Hepatocyte (in vitro differentiated cells): ENCODE measurements around the gene SUCLG2. TPM values are rescaled to one million over a fixed set of nuclear protein-coding genes. Genes with fewer than 3 reads are reported as not detected.

ENCODE experiments used
- DNase-seq: peaks from one replicate; pipeline ENCODE4 v3.0.0-alpha.2; 2016; ENCODE audit warnings: low spot score
- H2AFZ ChIP-seq: fragments of 200-600 bp; sonication (generic); 2 replicates; pipeline ENCODE4 v1.6.0; 2016; ENCODE audit warnings: antibody characterized with exemption, mild to moderate bottlenecking
- H3K27ac ChIP-seq: fragments of 200-600 bp; sonication (generic); 2 replicates; pipeline ENCODE4 v1.5.1; 2016; ENCODE audit warnings: mild to moderate bottlenecking
- H3K27me3 ChIP-seq: fragments of 200-600 bp; sonication (generic); 2 replicates; pipeline ENCODE4 v1.6.1; 2016
- H3K36me3 ChIP-seq: fragments of 200-600 bp; sonication (generic); replicated peaks from 2 replicates; pipeline ENCODE4 v1.5.1; 2016; ENCODE audit warnings: low read depth; ENCODE audit not compliant: insufficient read depth
- H3K4me1 ChIP-seq: fragments of 200-600 bp; sonication (generic); 2 replicates; pipeline ENCODE4 v1.5.1; 2016; ENCODE audit warnings: mild to moderate bottlenecking, moderate library complexity; ENCODE audit not compliant: insufficient read depth
- H3K4me2 ChIP-seq: fragments of 200-600 bp; sonication (generic); 2 replicates; pipeline ENCODE4 v1.6.0; 2016
- H3K4me3 ChIP-seq: fragments of 200-600 bp; sonication (generic); 2 replicates; pipeline ENCODE4 v1.5.1; 2016; ENCODE audit warnings: mild to moderate bottlenecking
- H3K79me2 ChIP-seq: fragments of 200-600 bp; sonication (generic); 2 replicates; pipeline ENCODE4 v1.6.0; 2017; ENCODE audit warnings: mild to moderate bottlenecking
- H3K9me2 ChIP-seq: fragments of 200-600 bp; sonication (generic); replicated peaks from 2 replicates; pipeline ENCODE4 v1.6.0; 2017; ENCODE audit warnings: mild to moderate bottlenecking; ENCODE audit not compliant: insufficient read depth
- H3K9me3 ChIP-seq: fragments of 200-600 bp; sonication (generic); 2 replicates; pipeline ENCODE4 v1.5.1; 2016; ENCODE audit warnings: low read depth, mild to moderate bottlenecking
- H4K20me1 ChIP-seq: fragments of 200-600 bp; sonication (generic); 2 replicates; pipeline ENCODE4 v1.6.0; 2016; ENCODE audit warnings: mild to moderate bottlenecking; ENCODE audit not compliant: insufficient read depth, poor library complexity, severe bottlenecking
- EZH2 ChIP-seq: fragments of 200-600 bp; sonication (generic); IDR thresholded peaks from 2 replicates; pipeline ENCODE4 v1.6.1; 2016; ENCODE audit warnings: antibody characterized with exemption, mild to moderate bottlenecking, borderline replicate concordance
- EZH2phosphoT487 ChIP-seq: fragments of 200-600 bp; sonication (generic); IDR thresholded peaks from one replicate; pipeline ENCODE4 v1.6.1; 2018; ENCODE audit warnings: antibody characterized with exemption, mild to moderate bottlenecking, low read depth, moderate library complexity; ENCODE audit not compliant: unreplicated experiment, severe bottlenecking
- WGBS: methylation state at CpG from one replicate; pipeline ENCODE4 v1.1.6; 2016; ENCODE audit warnings: low lambda C conversion rate; ENCODE audit errors: missing lambda C conversion rate; 5-methylcytosine and 5-hydroxymethylcytosine counted together
- polyA plus RNA-seq: library from polyadenylated mRNA; unstranded; fragments of >200 nt; fragmentation: Nextera tagmentation; extraction: Ambion mirVana; gene quantifications from 2 replicates; pipeline ENCODE4 v1.2.1, GENCODE V29; 2016
- total RNA-seq: library from RNA; depleted of rRNA; stranded (reverse); fragments of >200 nt; gene quantifications from 2 replicates; pipeline ENCODE4 v1.2.3, GENCODE V29; 2014
- TF ChIP-seq, protein P1 (sequence below): fragments of 200-600 bp; sonication (generic); IDR thresholded peaks from 2 replicates; pipeline ENCODE4 v1.5.1; 2016; ENCODE audit warnings: antibody characterized with exemption, mild to moderate bottlenecking; ENCODE audit not compliant: poor library complexity

Gene SUCLG2
- total and polyA plus RNA-seq, 2 experiments from 2014 or later: 58.0 to 94.2 TPM

- no peak overlapping the region for H3K27ac ChIP-seq
- no peaks in the 10 kb centered on the region for H3K9me3 ChIP-seq
- H3K27me3 ChIP-seq: no peaks in the 10 kb centered on the region
- WGBS: 61% methylated on average over 10 of the region's 10 CpGs
- H4K20me1 ChIP-seq: no peaks in the 10 kb centered on the region
- no peak for TF ChIP-seq EZH2
- TF ChIP-seq, protein P1, sequence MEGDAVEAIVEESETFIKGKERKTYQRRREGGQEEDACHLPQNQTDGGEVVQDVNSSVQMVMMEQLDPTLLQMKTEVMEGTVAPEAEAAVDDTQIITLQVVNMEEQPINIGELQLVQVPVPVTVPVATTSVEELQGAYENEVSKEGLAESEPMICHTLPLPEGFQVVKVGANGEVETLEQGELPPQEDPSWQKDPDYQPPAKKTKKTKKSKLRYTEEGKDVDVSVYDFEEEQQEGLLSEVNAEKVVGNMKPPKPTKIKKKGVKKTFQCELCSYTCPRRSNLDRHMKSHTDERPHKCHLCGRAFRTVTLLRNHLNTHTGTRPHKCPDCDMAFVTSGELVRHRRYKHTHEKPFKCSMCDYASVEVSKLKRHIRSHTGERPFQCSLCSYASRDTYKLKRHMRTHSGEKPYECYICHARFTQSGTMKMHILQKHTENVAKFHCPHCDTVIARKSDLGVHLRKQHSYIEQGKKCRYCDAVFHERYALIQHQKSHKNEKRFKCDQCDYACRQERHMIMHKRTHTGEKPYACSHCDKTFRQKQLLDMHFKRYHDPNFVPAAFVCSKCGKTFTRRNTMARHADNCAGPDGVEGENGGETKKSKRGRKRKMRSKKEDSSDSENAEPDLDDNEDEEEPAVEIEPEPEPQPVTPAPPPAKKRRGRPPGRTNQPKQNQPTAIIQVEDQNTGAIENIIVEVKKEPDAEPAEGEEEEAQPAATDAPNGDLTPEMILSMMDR: peak; percentile 62
- TF ChIP-seq EZH2phosphoT487: no peak
- H3K4me3 ChIP-seq: no peak overlapping the region
- no peaks in the 10 kb centered on the region for H3K36me3 ChIP-seq
- H2AFZ ChIP-seq: no peak overlapping the region
- H3K9me2 ChIP-seq: no peaks in the 10 kb centered on the region
- no peak overlapping the region for H3K4me2 ChIP-seq
- no peaks in the 10 kb centered on the region for H3K79me2 ChIP-seq
- peak; percentile 66 for DNase-seq
- peaks cover 10% of the 10 kb centered on the region for H3K4me1 ChIP-seq
Observed at GRCh38 chr3:67384760-67385397, 269.5 kb downstream of the SUCLG2 start.

DNA sequence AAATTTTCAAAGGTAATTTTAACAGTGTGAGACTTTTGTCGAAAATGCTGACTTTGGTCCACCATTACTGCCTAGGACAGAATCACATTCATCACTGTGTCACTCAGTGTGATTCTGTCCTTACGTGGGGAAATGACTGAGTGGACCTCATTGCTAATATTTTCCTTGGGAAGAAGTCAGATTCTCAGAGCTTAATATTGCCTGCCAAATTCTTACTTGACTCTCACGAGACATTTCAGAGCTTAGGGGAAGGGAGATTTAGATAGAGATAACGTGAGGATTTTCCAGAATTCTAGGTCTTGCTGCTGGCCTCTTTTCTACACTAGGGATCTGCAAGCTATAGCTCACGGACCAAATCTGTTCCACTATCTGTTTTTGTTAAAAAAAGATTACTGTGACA is 270.4 kb downstream of the SUCLG2 start:
- DNase-seq: no peak
- Histone ChIP-seq H3K36me3 (no peaks in the 10 kb centered on the region), H3K4me3 (no peak overlapping the region), H3K9me3 (no peaks in the 10 kb centered on the region), H4K20me1 (no peaks in the 10 kb centered on the region), H2AFZ (no peak overlapping the region), H3K4me1 (peaks cover 10% of the 10 kb centered on the region), H3K79me2 (no peaks in the 10 kb centered on the region), H3K27ac (no peak overlapping the region), H3K4me2 (no peak overlapping the region), H3K27me3 (no peaks in the 10 kb centered on the region), H3K9me2 (no peaks in the 10 kb centered on the region)
- 74% methylated on average over 5 of the region's 5 CpGs for WGBS
- TF ChIP-seq EZH2 (no peak), EZH2phosphoT487 (no peak)
- TF ChIP-seq, protein P1: no peak

DNA sequence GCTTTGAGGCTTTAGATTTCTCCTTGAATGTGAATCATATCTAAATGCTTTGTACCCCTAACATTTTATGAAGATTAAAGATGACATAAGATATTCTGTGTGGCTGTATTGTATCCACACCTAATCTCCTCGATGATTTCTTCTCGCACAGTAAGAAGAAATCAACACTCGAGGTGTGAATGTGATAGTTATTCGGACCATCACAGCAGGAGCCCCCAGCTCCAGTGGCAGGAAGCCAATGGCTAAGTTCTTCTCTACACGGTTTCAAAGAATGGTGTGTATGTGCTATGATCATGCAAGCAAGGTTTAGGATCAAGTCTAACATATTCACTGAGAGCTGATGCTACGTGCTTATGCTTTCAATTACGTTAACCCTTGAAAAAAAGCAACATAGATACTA is 271.0 kb downstream of the SUCLG2 start:
- no peak for DNase-seq
- Histone ChIP-seq H4K20me1 (no peaks in the 10 kb centered on the region), H3K36me3 (no peaks in the 10 kb centered on the region), H3K4me2 (no peak overlapping the region), H3K9me2 (no peaks in the 10 kb centered on the region), H3K4me3 (no peak overlapping the region), H3K27me3 (no peaks in the 10 kb centered on the region), H3K27ac (no peak overlapping the region), H3K79me2 (no peaks in the 10 kb centered on the region), H3K9me3 (no peaks in the 10 kb centered on the region), H2AFZ (no peak overlapping the region), H3K4me1 (peaks cover 10% of the 10 kb centered on the region)
- 73% methylated on average over 7 of the region's 7 CpGs for WGBS
- TF ChIP-seq, protein P1: no peak
- TF ChIP-seq EZH2phosphoT487 (no peak), EZH2 (no peak)
